NCI-H2196 (cell line): ENCODE data around the gene CCDC50.

ENCODE experiments used
- DNase-seq: peaks from one replicate; lab custom pipeline; 2025; ENCODE audit not compliant: unreplicated experiment; lab: John Stamatoyannopoulos, UW

CCDC50 gene

GRCh38 chr3:191376516-191377141, 47.4 kb downstream of the CCDC50 start:
- no peak for DNase-seq

- DNase-seq = no peak
Measured at GRCh38 chr3:191378142-191378812, 49.1 kb downstream of the CCDC50 start.

- DNase-seq = no peak
Measured at GRCh38 chr3:191379446-191379845, 50.3 kb downstream of the CCDC50 start.

GRCh38 chr3:191380001-191380400, 50.8 kb downstream of the CCDC50 start:
- no peak for DNase-seq

GRCh38 chr3:191381303-191381702, 52.1 kb downstream of the CCDC50 start:
- DNase-seq = no peak

- no peak for DNase-seq
Measured at GRCh38 chr3:191382661-191383060, 53.5 kb downstream of the CCDC50 start.

- DNase-seq = no peak
Measured at GRCh38 chr3:191383124-191383523, 53.9 kb downstream of the CCDC50 start.

- DNase-seq = no peak
Measured at GRCh38 chr3:191385101-191385500, 55.9 kb downstream of the CCDC50 start.

- no peak for DNase-seq
Measured at GRCh38 chr3:191387441-191388077, 58.4 kb downstream of the CCDC50 start.

- DNase-seq = no peak
Measured at GRCh38 chr3:191388823-191389222, 59.6 kb downstream of the CCDC50 start.

- DNase-seq = no peak
Measured at GRCh38 chr3:191390580-191390979, 61.4 kb downstream of the CCDC50 start.

GRCh38 chr3:191391861-191392808, 62.9 kb downstream of the CCDC50 start:
- no peak for DNase-seq

GRCh38 chr3:191393146-191393545, 64.0 kb downstream of the CCDC50 start:
- no peak for DNase-seq

- DNase-seq = no peak
Measured at GRCh38 chr3:191397771-191398170, 68.6 kb downstream of the CCDC50 start.

GRCh38 chr3:191398607-191399006, 69.4 kb downstream of the CCDC50 start:
- no peak for DNase-seq

GRCh38 chr3:191399918-191400317, 70.7 kb downstream of the CCDC50 start:
- no peak for DNase-seq

GRCh38 chr3:191401775-191402357, 72.7 kb downstream of the CCDC50 start:
- DNase-seq = no peak

- no peak for DNase-seq
Measured at GRCh38 chr3:191409791-191410359, 80.7 kb downstream of the CCDC50 start.

GRCh38 chr3:191412759-191413158, 83.6 kb downstream of the CCDC50 start:
- DNase-seq = no peak

- no peak for DNase-seq
Measured at GRCh38 chr3:191414286-191414685, 85.1 kb downstream of the CCDC50 start.

- no peak for DNase-seq
Measured at GRCh38 chr3:191414732-191415131, 85.5 kb downstream of the CCDC50 start.
